IPS-18a (cell line): ENCODE results near the gene ARID3A.

ENCODE experiments used
- H3K27ac ChIP-seq: one replicate; pipeline ENCODE4 v1.5.1; 2013; ENCODE audit warnings: low read length
- H3K27me3 ChIP-seq: one replicate; pipeline ENCODE4 v1.6.1; 2013; ENCODE audit warnings: mild to moderate bottlenecking, low read length; ENCODE audit not compliant: control insufficient read depth, insufficient read depth
- H3K36me3 ChIP-seq: one replicate; pipeline ENCODE4 v1.6.1; 2013; ENCODE audit warnings: low read depth, low read length; ENCODE audit not compliant: control insufficient read depth
- H3K4me1 ChIP-seq: one replicate; pipeline ENCODE4 v1.6.1; 2013; ENCODE audit warnings: low read depth, low read length; ENCODE audit not compliant: control insufficient read depth
- H3K4me3 ChIP-seq: one replicate; pipeline ENCODE4 v1.5.1; 2013; ENCODE audit warnings: low read length
- H3K9ac ChIP-seq: one replicate; pipeline ENCODE4 v1.6.1; 2013; ENCODE audit warnings: mild to moderate bottlenecking, low read length, moderate library complexity
- H3K9me3 ChIP-seq: one replicate; pipeline ENCODE4 v1.6.1; 2013; ENCODE audit warnings: low read depth, low read length; ENCODE audit not compliant: control insufficient read depth

Gene ARID3A

GRCh38 chr19:947707-948539 is 22.1 kb downstream of the ARID3A start:
- no peak overlapping the region for H3K27ac ChIP-seq
- H3K9ac ChIP-seq, result no peak overlapping the region
- no peaks in the 10 kb centered on the region for H3K9me3 ChIP-seq
- H3K36me3 ChIP-seq, result no peaks in the 10 kb centered on the region
- no peak overlapping the region for H3K4me3 ChIP-seq
- no peaks in the 10 kb centered on the region for H3K27me3 ChIP-seq
- no peaks in the 10 kb centered on the region for H3K4me1 ChIP-seq

GRCh38 chr19:948842-949496 is 23.1 kb downstream of the ARID3A start:
- Histone ChIP-seq H3K27ac (no peak overlapping the region), H3K9me3 (no peaks in the 10 kb centered on the region), H3K9ac (no peak overlapping the region), H3K4me3 (no peak overlapping the region), H3K36me3 (no peaks in the 10 kb centered on the region), H3K4me1 (no peaks in the 10 kb centered on the region), H3K27me3 (no peaks in the 10 kb centered on the region)

GRCh38 chr19:950352-951066 is 24.7 kb downstream of the ARID3A start:
- Histone ChIP-seq H3K27ac (no peak overlapping the region), H3K9me3 (no peaks in the 10 kb centered on the region), H3K36me3 (no peaks in the 10 kb centered on the region), H3K9ac (no peak overlapping the region), H3K27me3 (no peaks in the 10 kb centered on the region), H3K4me1 (no peaks in the 10 kb centered on the region), H3K4me3 (no peak overlapping the region)

- Histone ChIP-seq H3K27ac (no peak overlapping the region), H3K4me1 (no peaks in the 10 kb centered on the region), H3K36me3 (no peaks in the 10 kb centered on the region), H3K9ac (peak overlapping the region; percentile 48), H3K27me3 (no peaks in the 10 kb centered on the region), H3K4me3 (peak overlapping the region; percentile 9), H3K9me3 (no peaks in the 10 kb centered on the region)
These were observed 26.3 kb downstream of the ARID3A start for GRCh38 chr19:952049-952679.

GRCh38 chr19:952680-953444 is 27.0 kb downstream of the ARID3A start:
- peak overlapping the region; percentile 9 for H3K4me3 ChIP-seq
- no peaks in the 10 kb centered on the region for H3K36me3 ChIP-seq
- H3K27me3 ChIP-seq, result no peaks in the 10 kb centered on the region
- no peaks in the 10 kb centered on the region for H3K4me1 ChIP-seq
- no peak overlapping the region for H3K27ac ChIP-seq
- H3K9ac ChIP-seq, result peak overlapping the region; percentile 48
- no peaks in the 10 kb centered on the region for H3K9me3 ChIP-seq

- Histone ChIP-seq H3K36me3 (no peaks in the 10 kb centered on the region), H3K27me3 (no peaks in the 10 kb centered on the region), H3K4me1 (no peaks in the 10 kb centered on the region), H3K9ac (no peak overlapping the region), H3K4me3 (no peak overlapping the region), H3K9me3 (no peaks in the 10 kb centered on the region), H3K27ac (no peak overlapping the region)
These were observed 27.8 kb downstream of the ARID3A start for GRCh38 chr19:953445-954271.

GRCh38 chr19:954272-954671 is 28.4 kb downstream of the ARID3A start:
- Histone ChIP-seq H3K4me1 (no peaks in the 10 kb centered on the region), H3K27ac (no peak overlapping the region), H3K4me3 (no peak overlapping the region), H3K36me3 (no peaks in the 10 kb centered on the region), H3K27me3 (no peaks in the 10 kb centered on the region), H3K9ac (no peak overlapping the region), H3K9me3 (no peaks in the 10 kb centered on the region)

GRCh38 chr19:954672-955494 is 29.0 kb downstream of the ARID3A start:
- Histone ChIP-seq H3K36me3 (no peaks in the 10 kb centered on the region), H3K4me1 (no peaks in the 10 kb centered on the region), H3K27me3 (no peaks in the 10 kb centered on the region), H3K27ac (no peak overlapping the region), H3K9ac (no peak overlapping the region), H3K4me3 (no peak overlapping the region), H3K9me3 (no peaks in the 10 kb centered on the region)

GRCh38 chr19:955803-956765 is 30.2 kb downstream of the ARID3A start:
- Histone ChIP-seq H3K9ac (no peak overlapping the region), H3K4me1 (no peaks in the 10 kb centered on the region), H3K27ac (no peak overlapping the region), H3K4me3 (no peak overlapping the region), H3K36me3 (no peaks in the 10 kb centered on the region), H3K9me3 (no peaks in the 10 kb centered on the region), H3K27me3 (no peaks in the 10 kb centered on the region)
